CD4-positive, CD25-positive, alpha-beta regulatory T cell (primary cell): ENCODE results near the gene ZNF474. TPM values are rescaled to one million over a fixed set of nuclear protein-coding genes. Genes with fewer than 3 reads are reported as not detected.

Source experiments
- ATAC-seq, 2 donors: fragments of 150-1000 bp; cut with Tn5 transposase; one replicate each; pipeline ENCODE4 v1.10.0; 2021; ENCODE audit warnings: low read depth in 2 of 2, moderate number of reproducible peaks in 2 of 2, moderate library complexity in 1 of 2
- DNase-seq, 3 donors: peaks; one replicate each; pipeline versions ENCODE4 v3.0.0 to v3.0.0-alpha.2; 2012 to 2022; ENCODE audit warnings: mixed read lengths in 1 of 3
- H3K27ac ChIP-seq: one replicate; pipeline ENCODE4 v1.7.0; 2013; ENCODE audit warnings: mild to moderate bottlenecking, low read length; ENCODE audit not compliant: insufficient read depth, poor library complexity, severe bottlenecking
- H3K27me3 ChIP-seq: one replicate; pipeline ENCODE4 v1.7.0; 2013; ENCODE audit warnings: low read length; ENCODE audit not compliant: control insufficient read depth, insufficient read depth
- H3K36me3 ChIP-seq: one replicate; pipeline ENCODE4 v1.7.0; 2013; ENCODE audit warnings: mild to moderate bottlenecking, low read length, moderate library complexity; ENCODE audit not compliant: control insufficient read depth, insufficient read depth
- H3K4me1 ChIP-seq: 2 replicates; pipeline ENCODE4 v1.7.0; 2013; ENCODE audit warnings: mild to moderate bottlenecking, low read length; ENCODE audit not compliant: insufficient read depth, control insufficient read depth, poor library complexity, severe bottlenecking
- H3K4me3 ChIP-seq: one replicate; pipeline ENCODE4 v1.7.0; 2013; ENCODE audit warnings: low read depth, mild to moderate bottlenecking, low read length, moderate library complexity
- H3K9me3 ChIP-seq, 2 experiments: 1 replicate in 1 of 2; 2 replicates in 1 of 2; pipeline ENCODE4 v1.7.0; 2013; ENCODE audit warnings: low read length in 2 of 2, mild to moderate bottlenecking in 1 of 2, moderate library complexity in 1 of 2; ENCODE audit not compliant: control insufficient read depth in 2 of 2
- H3K27ac Mint-ChIP-seq, 3 donors: one replicate each; pipeline ENCODE4 v1.8.0; 2020 to 2022; ENCODE audit warnings: mild to moderate bottlenecking in 3 of 3, mixed read lengths in 3 of 3, moderate library complexity in 2 of 3
- H3K27me3 Mint-ChIP-seq: one replicate; pipeline ENCODE4 v1.8.0; 2022; ENCODE audit warnings: mild to moderate bottlenecking, mixed read lengths
- H3K36me3 Mint-ChIP-seq: one replicate; pipeline ENCODE4 v1.8.0; 2020; ENCODE audit warnings: mixed read lengths
- H3K4me1 Mint-ChIP-seq, 4 donors: one replicate each; pipeline ENCODE4 v1.8.0; 2020 to 2022; ENCODE audit warnings: mixed read lengths in 4 of 4, mild to moderate bottlenecking in 1 of 4
- H3K4me3 Mint-ChIP-seq, 4 donors: one replicate each; pipeline ENCODE4 v1.8.0; 2020 to 2022; ENCODE audit warnings: mild to moderate bottlenecking in 4 of 4, mixed read lengths in 4 of 4, moderate library complexity in 3 of 4
- H3K9me3 Mint-ChIP-seq, 7 donors: one replicate each; pipeline ENCODE4 v1.8.0; 2020 to 2022; ENCODE audit warnings: mixed read lengths in 7 of 7, mild to moderate bottlenecking in 3 of 7, moderate library complexity in 2 of 7
- polyA plus RNA-seq, 4 donors: library from polyadenylated mRNA; unstranded; fragments of 300-500 nt; fragmentation: Illumina TruSeq; gene quantifications; one replicate each; pipeline ENCODE4 v1.2.3, GENCODE V29; 2021
- total RNA-seq: library from RNA; stranded (reverse); gene quantifications from one replicate; pipeline ENCODE4 v1.2.3, GENCODE V29; 2022

Gene ZNF474
- total and polyA plus RNA-seq, 5 donors from 2014 or later: 0.14 to 0.20 TPM; not detected in 3

- ATAC-seq (no peak), DNase-seq (no peak)
- no peaks in the 10 kb centered on the region for H3K9me3 ChIP-seq
- Mint-ChIP-seq H3K9me3 (peaks cover 0 to 2% (median 0%) of the 10 kb centered on the region in 7 donors), H3K27me3 (no peaks in the 10 kb centered on the region), H3K27ac (no peak overlapping the region), H3K4me1 (no peaks in the 10 kb centered on the region), H3K36me3 (no peaks in the 10 kb centered on the region), H3K4me3 (no peak overlapping the region)
- no peak overlapping the region for H3K27ac ChIP-seq
- no peaks in the 10 kb centered on the region for H3K27me3 ChIP-seq
- no peak overlapping the region for H3K4me3 ChIP-seq
- H3K36me3 ChIP-seq: no peaks in the 10 kb centered on the region
- H3K4me1 ChIP-seq: no peaks in the 10 kb centered on the region
Measured at GRCh38 chr5:122180146-122180712, 50.9 kb downstream of the ZNF474 start.

- no peaks in the 10 kb centered on the region for H3K9me3 Mint-ChIP-seq
- no peaks in the 10 kb centered on the region for H3K36me3 ChIP-seq
- H3K4me1 ChIP-seq: no peaks in the 10 kb centered on the region
- no peaks in the 10 kb centered on the region for H3K4me1 Mint-ChIP-seq
- no peak for DNase-seq
- no peak overlapping the region for H3K27ac Mint-ChIP-seq
- H3K27ac ChIP-seq: no peak overlapping the region
- H3K27me3 ChIP-seq: no peaks in the 10 kb centered on the region
- H3K9me3 ChIP-seq: no peaks in the 10 kb centered on the region
- H3K4me3 Mint-ChIP-seq: no peak overlapping the region
- no peak for ATAC-seq
- no peaks in the 10 kb centered on the region for H3K36me3 Mint-ChIP-seq
- H3K27me3 Mint-ChIP-seq: no peaks in the 10 kb centered on the region
- no peak overlapping the region for H3K4me3 ChIP-seq
Measured at GRCh38 chr5:122180863-122181548, 51.7 kb downstream of the ZNF474 start.

GRCh38 chr5:122181863-122182262 is 52.5 kb downstream of the ZNF474 start:
- ATAC-seq: no peak
- H3K36me3 ChIP-seq: no peaks in the 10 kb centered on the region
- Mint-ChIP-seq H3K9me3 (no peaks in the 10 kb centered on the region), H3K27ac (no peak overlapping the region), H3K36me3 (no peaks in the 10 kb centered on the region), H3K27me3 (no peaks in the 10 kb centered on the region), H3K4me1 (no peaks in the 10 kb centered on the region), H3K4me3 (no peak overlapping the region)
- DNase-seq: no peak
- no peak overlapping the region for H3K27ac ChIP-seq
- H3K27me3 ChIP-seq: no peaks in the 10 kb centered on the region
- no peaks in the 10 kb centered on the region for H3K4me1 ChIP-seq
- no peaks in the 10 kb centered on the region for H3K9me3 ChIP-seq
- no peak overlapping the region for H3K4me3 ChIP-seq

- H3K4me3 Mint-ChIP-seq: no peak overlapping the region
- no peaks in the 10 kb centered on the region for H3K9me3 ChIP-seq
- no peak overlapping the region for H3K27ac Mint-ChIP-seq
- no peaks in the 10 kb centered on the region for H3K27me3 Mint-ChIP-seq
- no peaks in the 10 kb centered on the region for H3K9me3 Mint-ChIP-seq
- no peaks in the 10 kb centered on the region for H3K36me3 Mint-ChIP-seq
- no peaks in the 10 kb centered on the region for H3K4me1 ChIP-seq
- DNase-seq (no peak), ATAC-seq (no peak)
- H3K36me3 ChIP-seq: no peaks in the 10 kb centered on the region
- no peaks in the 10 kb centered on the region for H3K4me1 Mint-ChIP-seq
- no peaks in the 10 kb centered on the region for H3K27me3 ChIP-seq
- no peak overlapping the region for H3K4me3 ChIP-seq
- H3K27ac ChIP-seq: no peak overlapping the region
Measured at GRCh38 chr5:122182491-122182921, 53.2 kb downstream of the ZNF474 start.

- no peak overlapping the region for H3K27ac Mint-ChIP-seq
- Histone ChIP-seq H3K27ac (no peak overlapping the region), H3K4me3 (no peak overlapping the region), H3K27me3 (no peaks in the 10 kb centered on the region), H3K36me3 (no peaks in the 10 kb centered on the region), H3K9me3 (no peaks in the 10 kb centered on the region), H3K4me1 (no peaks in the 10 kb centered on the region)
- H3K4me3 Mint-ChIP-seq: no peak overlapping the region
- no peaks in the 10 kb centered on the region for H3K9me3 Mint-ChIP-seq
- H3K36me3 Mint-ChIP-seq: no peaks in the 10 kb centered on the region
- H3K27me3 Mint-ChIP-seq: no peaks in the 10 kb centered on the region
- no peak for DNase-seq
- ATAC-seq: no peak
- H3K4me1 Mint-ChIP-seq: no peaks in the 10 kb centered on the region
Measured at GRCh38 chr5:122183098-122183787, 53.9 kb downstream of the ZNF474 start.

- Histone ChIP-seq H3K9me3 (no peaks in the 10 kb centered on the region), H3K27ac (no peak overlapping the region), H3K4me3 (no peak overlapping the region), H3K4me1 (no peaks in the 10 kb centered on the region), H3K36me3 (no peaks in the 10 kb centered on the region), H3K27me3 (no peaks in the 10 kb centered on the region)
- no peaks in the 10 kb centered on the region for H3K4me1 Mint-ChIP-seq
- ATAC-seq (no peak), DNase-seq (no peak)
- H3K36me3 Mint-ChIP-seq: no peaks in the 10 kb centered on the region
- no peaks in the 10 kb centered on the region for H3K27me3 Mint-ChIP-seq
- no peak overlapping the region for H3K4me3 Mint-ChIP-seq
- no peaks in the 10 kb centered on the region for H3K9me3 Mint-ChIP-seq
- no peak overlapping the region for H3K27ac Mint-ChIP-seq
Measured at GRCh38 chr5:122183788-122184170, 54.4 kb downstream of the ZNF474 start.

- no peak for ATAC-seq
- H3K4me1 Mint-ChIP-seq: no peaks in the 10 kb centered on the region
- no peaks in the 10 kb centered on the region for H3K27me3 Mint-ChIP-seq
- Histone ChIP-seq H3K9me3 (no peaks in the 10 kb centered on the region), H3K27me3 (no peaks in the 10 kb centered on the region), H3K36me3 (no peaks in the 10 kb centered on the region), H3K4me1 (no peaks in the 10 kb centered on the region), H3K4me3 (no peak overlapping the region), H3K27ac (no peak overlapping the region)
- H3K27ac Mint-ChIP-seq: no peak overlapping the region
- no peaks in the 10 kb centered on the region for H3K36me3 Mint-ChIP-seq
- H3K4me3 Mint-ChIP-seq: no peak overlapping the region
- no peaks in the 10 kb centered on the region for H3K9me3 Mint-ChIP-seq
- DNase-seq: no peak
Measured at GRCh38 chr5:122184676-122185255, 55.4 kb downstream of the ZNF474 start.
